HK-2 (cell line): ENCODE results near the gene PRDM2.

Experiments used
- DNase-seq: peaks from one replicate; pipeline ENCODE4 v3.0.0-alpha.2; 2018; ENCODE audit not compliant: unreplicated experiment

PRDM2 gene

DNA sequence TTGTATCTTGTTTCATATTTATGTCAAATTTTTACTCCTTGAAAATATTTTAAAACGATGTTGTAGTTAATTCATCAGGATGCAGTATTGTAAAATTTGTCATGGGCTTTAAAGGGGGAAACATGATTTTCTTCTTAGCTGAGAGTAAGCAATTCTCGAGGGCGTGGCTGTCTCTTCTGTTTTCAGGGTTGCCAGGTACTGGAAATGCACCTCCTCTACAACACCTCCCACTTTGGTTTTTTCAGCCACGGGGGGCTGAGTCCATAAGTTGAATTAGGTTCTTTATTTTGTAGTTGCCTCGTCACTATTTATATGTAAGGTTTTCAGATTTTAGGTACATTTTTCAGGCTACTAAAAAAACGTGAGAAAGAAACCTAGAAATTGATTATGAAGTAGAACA is 64.0 kb downstream of the PRDM2 start:
- no peak for DNase-seq

DNA sequence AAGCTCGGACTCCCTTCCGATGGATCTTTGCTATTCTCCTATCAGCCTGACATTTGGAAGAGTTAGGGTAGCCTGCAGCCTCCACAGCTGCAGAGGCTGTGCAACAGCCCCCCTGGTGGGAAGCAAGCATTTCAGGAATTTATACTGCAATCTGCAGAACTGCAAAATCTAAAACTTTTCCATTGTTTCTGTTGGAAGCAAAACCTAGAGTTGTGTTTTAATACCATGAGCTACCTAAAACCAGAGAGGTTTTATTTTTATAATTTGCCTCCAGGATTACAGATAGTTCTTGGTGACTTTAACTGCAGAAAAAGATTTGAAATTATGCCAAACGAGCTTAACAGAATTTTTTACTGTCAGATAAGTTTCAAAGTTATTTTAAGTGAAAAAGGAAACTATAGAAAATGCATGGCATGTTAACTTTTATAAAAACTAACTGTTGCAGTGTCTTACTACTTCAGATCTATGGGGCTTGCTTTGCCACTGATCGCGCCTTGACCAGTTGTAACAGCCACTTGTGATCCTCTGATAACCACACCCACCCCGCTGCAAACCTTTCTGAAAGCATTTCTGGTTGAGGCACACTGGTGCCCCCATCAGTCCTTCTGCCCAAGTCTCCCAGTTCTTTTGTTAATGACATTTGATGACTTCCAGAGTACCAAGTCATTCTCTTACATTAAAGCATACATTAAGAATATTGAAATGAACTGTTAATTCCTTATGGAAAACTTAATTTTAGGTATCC is 64.8 kb downstream of the PRDM2 start:
- no peak for DNase-seq

DNA sequence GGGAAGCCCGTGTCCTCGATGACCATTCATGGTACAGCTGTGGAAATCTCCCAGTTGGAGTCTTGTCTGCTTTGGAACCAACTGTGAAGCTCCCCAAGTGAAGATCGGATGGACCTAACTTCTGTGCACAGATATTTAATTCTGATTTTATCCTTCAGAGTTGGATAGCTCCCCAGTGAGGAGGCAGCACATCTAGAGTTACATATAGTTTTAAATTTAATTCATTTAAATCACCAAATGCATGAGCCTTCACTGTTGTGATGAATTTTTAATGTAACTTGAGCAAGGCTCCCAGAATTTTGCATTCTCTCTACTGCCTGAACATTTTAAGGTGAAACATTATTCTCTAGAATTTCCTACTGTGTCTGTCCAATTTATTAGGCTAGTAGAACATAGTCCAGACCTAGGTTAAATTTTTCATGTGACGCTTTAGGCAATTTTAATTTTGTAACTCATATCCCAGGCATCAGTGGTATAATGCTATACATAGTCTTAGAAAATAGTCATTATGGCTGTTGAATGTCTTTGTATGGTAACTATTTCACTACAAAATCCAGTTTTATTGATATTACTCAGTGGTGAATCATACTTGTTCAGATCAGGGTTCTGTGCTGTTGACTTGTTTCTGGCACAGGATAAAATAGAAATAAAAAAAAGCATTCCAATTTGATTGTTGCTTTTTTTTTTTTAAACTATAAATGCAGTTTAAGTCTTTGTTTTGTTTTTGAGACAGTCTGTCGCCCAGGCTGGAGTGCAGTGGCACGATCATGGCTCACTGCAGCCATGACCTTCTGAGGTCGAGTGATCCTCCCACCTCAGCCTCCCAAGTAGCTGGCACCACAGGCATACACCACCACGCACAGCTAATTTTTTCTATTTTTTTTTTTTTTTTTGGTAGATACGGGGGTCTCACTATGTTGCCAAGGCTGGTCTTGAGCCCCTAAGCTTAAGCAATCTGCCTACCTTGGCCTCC is 66.9 kb downstream of the PRDM2 start:
- DNase-seq = no peak

DNA sequence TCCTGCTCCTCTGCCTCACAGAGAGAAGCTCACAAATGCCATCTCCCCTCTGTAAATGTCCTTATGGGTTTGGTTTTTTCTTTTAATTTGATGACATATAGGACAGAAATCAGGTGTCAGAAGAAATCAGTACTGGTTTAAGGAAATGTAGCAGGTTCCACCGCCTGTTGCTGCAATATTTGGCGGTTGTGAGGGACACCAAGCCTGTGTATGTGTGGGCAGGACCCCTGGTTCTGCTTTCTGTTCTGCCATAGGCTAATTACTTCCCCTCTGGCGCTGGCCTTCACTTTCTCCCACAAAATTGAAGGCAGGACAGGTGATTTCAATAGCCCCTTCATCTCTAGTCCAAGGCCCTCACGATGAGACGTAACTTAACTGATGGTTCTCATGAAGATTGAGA is 69.2 kb downstream of the PRDM2 start:
- DNase-seq = no peak

DNA sequence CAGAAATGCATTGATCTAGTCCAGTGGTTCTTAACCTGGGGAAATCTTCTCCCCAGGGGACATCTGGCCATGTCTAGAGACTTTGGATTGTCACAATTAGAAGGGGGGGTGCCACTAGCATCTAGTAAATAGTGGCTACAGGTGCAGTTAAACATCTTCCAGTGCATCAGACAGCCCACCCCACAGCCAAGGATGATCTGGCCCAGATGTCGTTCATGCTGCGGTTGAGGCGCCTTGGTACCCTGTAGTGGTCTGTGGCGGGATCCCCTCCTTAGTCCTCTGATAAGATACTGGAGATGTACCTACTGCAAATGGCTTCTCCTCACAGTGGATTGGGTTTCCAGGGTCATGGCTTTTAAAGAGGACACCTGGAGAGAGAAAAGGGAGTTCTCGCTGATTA is 69.8 kb downstream of the PRDM2 start:
- no peak for DNase-seq

DNA sequence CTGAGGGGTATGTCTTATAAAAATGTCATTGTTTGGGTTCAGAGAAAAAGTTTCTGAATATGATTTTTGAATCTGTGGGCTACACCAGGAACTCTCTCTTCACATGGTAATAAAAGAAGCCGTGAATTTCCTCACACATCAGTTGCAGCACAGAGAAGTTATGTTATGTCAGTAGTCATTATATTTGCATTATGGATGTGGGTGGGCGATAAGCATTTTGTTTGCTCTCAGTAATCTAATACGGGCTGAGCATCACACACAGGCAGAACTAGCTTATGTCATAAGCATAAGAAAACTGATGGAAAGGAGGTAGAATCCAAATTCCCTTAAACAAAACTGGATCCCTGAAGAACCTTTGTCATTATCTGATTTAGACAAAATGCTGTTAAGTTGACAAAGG is 70.8 kb downstream of the PRDM2 start:
- DNase-seq = no peak

DNA sequence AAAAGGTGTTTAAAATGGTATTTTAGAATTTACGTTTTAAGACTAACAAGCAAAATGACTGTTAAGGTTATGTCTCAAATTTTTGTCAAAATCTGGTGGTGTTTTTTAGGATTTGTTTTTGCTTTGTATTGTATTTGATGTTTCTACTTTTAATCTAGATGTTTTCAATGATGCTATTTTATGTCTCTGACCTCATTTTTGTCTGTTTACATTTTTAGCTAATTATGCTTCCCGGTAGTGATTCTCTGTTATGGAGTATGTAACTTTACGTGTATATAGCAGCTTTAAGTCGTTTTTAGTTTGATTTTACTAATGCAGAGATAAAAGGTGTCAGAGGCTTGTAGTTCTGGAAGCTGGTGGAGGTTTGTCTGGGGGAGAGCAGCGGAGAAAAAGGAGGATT is 71.8 kb downstream of the PRDM2 start:
- DNase-seq = no peak

DNA sequence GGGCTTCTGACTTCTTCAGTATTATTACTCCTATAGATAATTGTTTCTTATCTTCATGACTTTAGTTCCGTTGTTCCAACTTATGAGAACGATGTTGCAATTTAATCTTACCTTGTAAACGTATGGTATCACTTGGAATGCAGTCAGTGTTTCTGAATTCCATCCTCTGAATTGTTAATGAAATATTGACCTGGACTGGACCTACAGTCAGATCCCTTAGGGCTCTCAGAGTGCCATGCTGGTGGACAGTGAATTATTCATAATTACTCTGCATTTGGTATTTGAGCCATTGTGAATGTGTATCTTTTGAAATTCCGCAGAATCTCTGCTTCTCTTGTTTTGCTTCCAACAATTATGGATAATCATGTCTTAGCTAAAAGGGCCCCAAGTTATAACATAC is 72.3 kb downstream of the PRDM2 start:
- DNase-seq = no peak

DNA sequence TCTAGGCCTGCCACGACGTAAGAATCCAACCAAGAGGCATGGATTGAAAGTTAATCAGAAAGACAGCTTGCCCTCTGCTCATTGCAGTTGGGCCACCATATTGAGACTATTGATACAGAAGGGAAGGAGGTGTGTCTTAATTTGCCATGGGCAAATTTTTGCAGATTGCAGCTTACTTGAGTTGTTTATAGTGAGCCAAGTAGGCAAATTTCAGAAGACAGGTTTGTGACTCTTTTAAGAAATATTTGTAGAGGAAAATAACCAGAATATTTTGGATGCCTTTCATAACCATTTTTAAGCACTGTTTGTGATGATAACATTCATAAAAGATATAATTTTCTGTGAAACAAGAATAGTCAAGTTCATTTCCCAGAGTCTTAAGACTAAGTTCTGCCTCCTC is 74.1 kb downstream of the PRDM2 start:
- DNase-seq = no peak

DNA sequence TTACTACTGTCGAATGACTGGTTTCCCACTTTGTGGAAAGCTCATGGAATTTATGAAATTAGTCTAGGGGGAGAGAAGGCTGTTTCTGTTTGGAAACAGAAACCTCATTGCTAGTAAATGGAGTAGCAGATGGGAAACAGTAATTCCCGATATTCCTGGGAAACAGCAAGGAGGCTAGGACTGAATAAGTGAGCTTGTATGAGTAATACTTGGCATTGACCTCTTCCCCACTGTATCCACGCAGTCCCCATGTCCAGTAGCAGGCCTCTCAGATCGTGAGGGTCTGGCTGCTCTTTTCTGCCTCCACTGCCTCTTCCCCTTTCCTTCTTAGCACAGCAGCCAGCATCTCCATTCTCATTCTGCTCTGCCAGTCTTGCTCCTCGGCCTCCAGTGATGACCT is 75.5 kb downstream of the PRDM2 start:
- no peak for DNase-seq

DNA sequence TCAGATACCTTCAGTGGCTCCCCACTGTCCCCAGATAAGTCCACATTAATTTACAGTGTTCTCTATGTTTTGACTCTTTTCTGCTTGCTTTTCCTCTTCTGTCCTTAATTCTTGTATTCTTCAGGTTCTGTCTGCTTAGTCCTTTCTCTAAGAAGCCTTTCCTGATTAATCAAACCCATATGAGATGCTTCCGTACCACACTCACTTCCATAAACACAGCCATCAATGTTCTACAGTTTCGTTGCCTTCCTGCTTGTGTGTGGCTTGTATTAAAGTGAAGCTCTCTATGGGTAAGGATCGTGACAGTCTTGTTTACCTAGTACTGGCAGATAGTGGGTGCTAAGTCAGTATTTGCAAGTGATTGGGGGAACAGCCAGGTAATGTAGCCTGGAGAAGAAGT is 75.9 kb downstream of the PRDM2 start:
- DNase-seq = no peak

DNA sequence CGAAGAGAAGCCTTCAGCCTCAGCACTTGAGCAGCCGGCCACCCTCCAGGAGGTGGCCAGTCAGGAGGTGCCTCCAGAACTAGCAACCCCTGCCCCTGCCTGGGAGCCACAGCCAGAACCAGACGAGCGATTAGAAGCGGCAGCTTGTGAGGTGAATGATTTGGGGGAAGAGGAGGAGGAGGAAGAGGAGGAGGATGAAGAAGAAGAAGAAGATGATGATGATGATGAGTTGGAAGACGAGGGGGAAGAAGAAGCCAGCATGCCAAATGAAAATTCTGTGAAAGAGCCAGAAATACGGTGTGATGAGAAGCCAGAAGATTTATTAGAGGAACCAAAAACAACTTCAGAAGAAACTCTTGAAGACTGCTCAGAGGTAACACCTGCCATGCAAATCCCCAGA is 78.4 kb downstream of the PRDM2 start:
- no peak for DNase-seq

DNA sequence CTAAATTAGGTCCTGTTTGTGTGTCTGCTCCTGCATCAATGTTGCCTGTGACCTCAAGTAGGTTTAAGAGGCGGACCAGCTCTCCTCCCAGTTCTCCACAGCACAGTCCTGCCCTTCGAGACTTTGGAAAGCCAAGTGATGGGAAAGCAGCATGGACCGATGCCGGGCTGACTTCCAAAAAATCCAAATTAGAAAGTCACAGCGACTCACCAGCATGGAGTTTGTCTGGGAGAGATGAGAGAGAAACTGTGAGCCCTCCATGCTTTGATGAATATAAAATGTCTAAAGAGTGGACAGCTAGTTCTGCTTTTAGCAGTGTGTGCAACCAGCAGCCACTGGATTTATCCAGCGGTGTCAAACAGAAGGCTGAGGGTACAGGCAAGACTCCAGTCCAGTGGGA is 79.9 kb downstream of the PRDM2 start:
- no peak for DNase-seq

DNA sequence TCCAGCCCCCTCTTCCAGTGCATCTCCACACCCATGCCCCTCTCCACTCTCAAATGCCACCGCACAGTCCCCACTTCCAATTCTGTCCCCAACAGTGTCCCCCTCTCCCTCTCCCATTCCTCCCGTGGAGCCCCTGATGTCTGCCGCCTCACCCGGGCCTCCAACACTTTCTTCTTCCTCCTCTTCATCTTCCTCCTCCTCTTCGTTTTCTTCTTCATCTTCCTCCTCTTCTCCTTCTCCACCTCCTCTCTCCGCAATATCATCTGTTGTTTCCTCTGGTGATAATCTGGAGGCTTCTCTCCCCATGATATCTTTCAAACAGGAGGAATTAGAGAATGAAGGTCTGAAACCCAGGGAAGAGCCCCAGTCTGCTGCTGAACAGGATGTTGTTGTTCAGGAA is 80.8 kb downstream of the PRDM2 start:
- DNase-seq = no peak

DNA sequence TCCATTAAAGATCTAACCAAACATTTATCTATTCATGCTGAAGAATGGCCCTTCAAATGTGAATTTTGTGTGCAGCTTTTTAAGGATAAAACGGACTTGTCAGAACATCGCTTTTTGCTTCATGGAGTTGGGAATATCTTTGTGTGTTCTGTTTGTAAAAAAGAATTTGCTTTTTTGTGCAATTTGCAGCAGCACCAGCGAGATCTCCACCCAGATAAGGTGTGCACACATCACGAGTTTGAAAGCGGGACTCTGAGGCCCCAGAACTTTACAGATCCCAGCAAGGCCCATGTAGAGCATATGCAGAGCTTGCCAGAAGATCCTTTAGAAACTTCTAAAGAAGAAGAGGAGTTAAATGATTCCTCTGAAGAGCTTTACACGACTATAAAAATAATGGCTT is 81.2 kb downstream of the PRDM2 start:
- no peak for DNase-seq

DNA sequence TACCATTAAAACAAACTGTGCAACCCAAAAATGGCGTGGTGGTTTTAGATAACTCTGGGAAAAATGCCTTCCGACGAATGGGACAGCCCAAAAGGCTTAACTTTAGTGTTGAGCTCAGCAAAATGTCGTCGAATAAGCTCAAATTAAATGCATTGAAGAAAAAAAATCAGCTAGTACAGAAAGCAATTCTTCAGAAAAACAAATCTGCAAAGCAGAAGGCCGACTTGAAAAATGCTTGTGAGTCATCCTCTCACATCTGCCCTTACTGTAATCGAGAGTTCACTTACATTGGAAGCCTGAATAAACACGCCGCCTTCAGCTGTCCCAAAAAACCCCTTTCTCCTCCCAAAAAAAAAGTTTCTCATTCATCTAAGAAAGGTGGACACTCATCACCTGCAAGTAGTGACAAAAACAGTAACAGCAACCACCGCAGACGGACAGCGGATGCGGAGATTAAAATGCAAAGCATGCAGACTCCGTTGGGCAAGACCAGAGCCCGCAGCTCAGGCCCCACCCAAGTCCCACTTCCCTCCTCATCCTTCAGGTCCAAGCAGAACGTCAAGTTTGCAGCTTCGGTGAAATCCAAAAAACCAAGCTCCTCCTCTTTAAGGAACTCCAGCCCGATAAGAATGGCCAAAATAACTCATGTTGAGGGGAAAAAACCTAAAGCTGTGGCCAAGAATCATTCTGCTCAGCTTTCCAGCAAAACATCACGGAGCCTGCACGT is 82.1 kb downstream of the PRDM2 start:
- no peak for DNase-seq

DNA sequence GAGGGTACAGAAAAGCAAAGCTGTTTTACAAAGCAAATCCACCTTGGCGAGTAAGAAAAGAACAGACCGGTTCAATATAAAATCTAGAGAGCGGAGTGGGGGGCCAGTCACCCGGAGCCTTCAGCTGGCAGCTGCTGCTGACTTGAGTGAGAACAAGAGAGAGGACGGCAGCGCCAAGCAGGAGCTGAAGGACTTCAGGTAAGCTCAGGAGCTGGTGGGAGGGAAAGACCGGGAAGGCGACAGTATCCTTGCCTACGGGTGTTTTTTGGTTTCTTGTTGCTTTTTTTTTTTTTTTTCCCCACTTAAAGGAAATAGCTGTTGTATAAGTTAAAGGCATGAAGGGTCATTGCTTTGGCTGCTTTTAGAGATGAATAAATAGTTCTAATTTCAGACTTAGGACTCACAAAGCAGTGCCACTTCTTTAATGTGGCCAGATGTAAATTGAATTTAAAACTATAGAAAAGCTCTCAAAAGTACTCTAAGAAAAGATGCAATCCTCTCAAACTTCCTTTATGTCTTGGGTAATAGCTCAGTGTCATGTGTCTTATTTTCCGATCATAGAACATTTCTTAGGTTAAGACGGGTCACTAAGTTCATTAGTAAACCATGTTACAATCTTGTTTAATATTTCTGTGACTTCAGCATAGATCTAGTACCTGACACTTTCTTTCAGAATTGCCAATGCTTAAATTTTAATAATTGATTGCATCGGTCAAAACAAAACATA is 82.8 kb downstream of the PRDM2 start:
- DNase-seq = no peak

DNA sequence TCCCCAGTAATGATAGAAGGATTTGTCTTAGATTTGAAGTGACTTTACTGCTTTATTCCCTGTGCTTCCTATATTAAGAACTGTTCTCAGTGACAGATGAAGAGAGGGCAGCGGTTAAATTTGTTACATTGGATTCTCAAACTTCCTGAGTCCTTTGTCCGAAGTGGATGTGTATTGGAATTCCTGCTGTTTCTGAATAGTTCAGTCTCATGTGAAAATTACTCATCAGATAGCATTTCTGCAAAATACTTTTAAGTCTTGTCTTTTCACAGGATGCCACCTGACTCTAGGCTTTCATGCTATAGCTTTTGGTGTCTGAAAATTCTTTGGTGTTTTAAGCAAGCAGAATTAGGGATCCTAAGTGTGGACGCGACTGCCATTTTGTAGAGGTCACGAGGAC is 83.6 kb downstream of the PRDM2 start:
- no peak for DNase-seq

DNA sequence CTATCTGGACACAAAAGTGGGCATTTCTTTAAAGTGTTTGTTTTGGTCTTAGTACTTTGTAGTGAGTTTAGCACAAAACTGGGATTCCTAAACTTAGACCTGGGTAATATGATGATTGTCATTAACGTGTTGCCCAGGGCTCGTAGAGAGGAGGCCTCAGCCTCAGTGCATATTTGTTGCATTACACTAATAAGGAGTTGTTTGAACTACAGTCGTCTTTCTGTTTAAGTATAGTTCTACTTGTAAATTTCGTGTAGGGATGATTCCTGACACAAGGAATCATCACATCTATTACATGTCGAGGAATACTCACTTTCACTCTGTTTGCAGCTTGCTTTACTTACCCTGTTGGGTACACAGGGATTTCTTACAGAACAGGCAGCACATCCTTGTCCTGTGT is 85.0 kb downstream of the PRDM2 start:
- DNase-seq = no peak

DNA sequence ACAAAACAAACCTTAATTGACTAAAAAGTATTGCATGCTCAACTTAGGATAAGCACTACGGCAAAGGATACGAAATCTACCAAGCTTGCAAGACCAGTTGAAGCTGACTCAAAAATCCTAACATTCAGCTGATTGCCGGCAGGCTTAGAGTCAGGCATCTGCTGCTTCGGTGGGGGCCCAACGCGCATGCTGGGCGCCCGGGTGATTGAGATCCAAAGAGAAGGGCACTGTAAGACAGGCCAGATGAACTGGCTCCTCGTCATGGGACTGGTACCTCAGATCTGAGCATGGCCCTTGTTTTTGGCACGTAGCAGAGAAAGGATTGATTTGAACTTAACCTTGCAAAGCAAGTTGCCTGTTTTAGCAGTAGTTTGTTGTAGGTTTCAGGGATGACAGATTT is 86.6 kb downstream of the PRDM2 start:
- no peak for DNase-seq

DNA sequence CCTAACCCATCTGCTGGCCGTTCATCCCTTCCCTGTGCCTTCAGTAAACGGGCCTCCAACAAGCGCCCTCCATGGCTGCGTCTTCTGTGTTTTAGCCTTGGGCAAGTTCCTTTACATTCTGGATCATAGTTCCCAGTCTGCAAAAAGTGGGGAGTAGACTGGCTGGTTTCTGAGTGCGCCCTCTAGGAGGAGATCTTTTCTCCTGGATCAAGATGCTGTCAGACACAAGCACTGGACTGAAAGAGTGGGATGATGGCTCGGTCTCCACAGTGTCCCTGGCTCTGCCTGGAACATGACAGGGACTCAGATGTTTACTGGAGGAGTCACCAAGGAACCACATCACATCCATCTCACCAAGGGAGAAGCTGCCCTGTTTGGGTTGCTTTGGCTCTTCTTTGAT is 88.8 kb downstream of the PRDM2 start:
- no peak for DNase-seq
